Measurements from ENCODE around the gene ROS1. TPM values are rescaled to one million over a fixed set of nuclear protein-coding genes. Genes with fewer than 3 reads are reported as not detected.

ROS1 gene
- total RNA-seq, 1 experiment from 2014 or later, result not detected

- Histone ChIP-seq H3K79me2 (ENCODE audit: insufficient read depth, low read length) (no peaks in the 10 kb centered on the region), H3K4me2 (ENCODE audit: insufficient read depth, insufficient read length, low read length) (no peak overlapping the region), H2AK5ac (ENCODE audit: insufficient read length, low read length) (no peak overlapping the region), H2BK120ac (ENCODE audit: low read depth, low read length, poor library complexity, severe bottlenecking) (no peak overlapping the region), H3K18ac (ENCODE audit: insufficient read length, low read depth, low read length) (no peak overlapping the region), H2BK5ac (ENCODE audit: insufficient read length, low read length) (no peak overlapping the region), H2BK12ac (ENCODE audit: insufficient read length, low read depth, low read length) (no peak overlapping the region), H3K56ac (ENCODE audit: insufficient read length, low read depth, low read length) (no peak overlapping the region), H2BK20ac (ENCODE audit: low read depth, low read length, poor library complexity, severe bottlenecking) (no peak overlapping the region), H3K79me1 (ENCODE audit: insufficient read depth, low read depth, low read length, poor library complexity, severe bottlenecking) (no peaks in the 10 kb centered on the region), H3K9ac (ENCODE audit: extremely low read depth, insufficient read length, low read length) (no peak overlapping the region), H2AFZ (ENCODE audit: low read length) (no peak overlapping the region), H4K91ac (ENCODE audit: insufficient read length, low read depth, low read length) (no peak overlapping the region), H2BK15ac (ENCODE audit: low read depth, low read length) (no peak overlapping the region), H3K27me3 (ENCODE audit: insufficient read depth, low read length) (peaks cover 75% of the 10 kb centered on the region), H4K8ac (replicated peaks; ENCODE audit: insufficient read length, low read depth, low read length) (no peak overlapping the region), H3T11ph (ENCODE audit: low read length) (no peak overlapping the region), H3K27ac (ENCODE audit: insufficient read length, low read depth, low read length) (no peak overlapping the region), H3K23ac (ENCODE audit: insufficient read length, low read depth, low read length) (no peak overlapping the region), H4K20me1 (ENCODE audit: control insufficient read depth, insufficient read depth, insufficient read length) (no peaks in the 10 kb centered on the region), H3K4ac (ENCODE audit: low read depth, low read length) (no peak overlapping the region), H3K14ac (ENCODE audit: insufficient read depth, low read length) (no peak overlapping the region), H3K9me3 (ENCODE audit: control insufficient read depth, low read depth, low read length) (no peaks in the 10 kb centered on the region), H3K4me1 (ENCODE audit: insufficient read depth, low read length) (no peaks in the 10 kb centered on the region), H4K5ac (ENCODE audit: insufficient read length, low read depth, low read length) (no peak overlapping the region), H3K23me2 (ENCODE audit: insufficient read length, low read depth, low read length, poor library complexity, severe bottlenecking) (peaks cover 16% of the 10 kb centered on the region)
- whole genome bisulfite sequencing (ENCODE audit: extremely low coverage, insufficient read length, low lambda C conversion rate), result no CpG with 5 or more reads among the region's 5 CpGs
- H3K4me3 Mint-ChIP-seq, result peak overlapping the region in 1 of 2 experiments; percentile 31; a peak in 2 of 5 replicates
- H3K9me3 Mint-ChIP-seq, result no peaks in the 10 kb centered on the region; a peak in 1 of 5 replicates
- H3K27me3 Mint-ChIP-seq (ENCODE audit: low read depth), result peaks cover 98% of the 10 kb centered on the region
- TF ChIP-seq, protein P1, sequence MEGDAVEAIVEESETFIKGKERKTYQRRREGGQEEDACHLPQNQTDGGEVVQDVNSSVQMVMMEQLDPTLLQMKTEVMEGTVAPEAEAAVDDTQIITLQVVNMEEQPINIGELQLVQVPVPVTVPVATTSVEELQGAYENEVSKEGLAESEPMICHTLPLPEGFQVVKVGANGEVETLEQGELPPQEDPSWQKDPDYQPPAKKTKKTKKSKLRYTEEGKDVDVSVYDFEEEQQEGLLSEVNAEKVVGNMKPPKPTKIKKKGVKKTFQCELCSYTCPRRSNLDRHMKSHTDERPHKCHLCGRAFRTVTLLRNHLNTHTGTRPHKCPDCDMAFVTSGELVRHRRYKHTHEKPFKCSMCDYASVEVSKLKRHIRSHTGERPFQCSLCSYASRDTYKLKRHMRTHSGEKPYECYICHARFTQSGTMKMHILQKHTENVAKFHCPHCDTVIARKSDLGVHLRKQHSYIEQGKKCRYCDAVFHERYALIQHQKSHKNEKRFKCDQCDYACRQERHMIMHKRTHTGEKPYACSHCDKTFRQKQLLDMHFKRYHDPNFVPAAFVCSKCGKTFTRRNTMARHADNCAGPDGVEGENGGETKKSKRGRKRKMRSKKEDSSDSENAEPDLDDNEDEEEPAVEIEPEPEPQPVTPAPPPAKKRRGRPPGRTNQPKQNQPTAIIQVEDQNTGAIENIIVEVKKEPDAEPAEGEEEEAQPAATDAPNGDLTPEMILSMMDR (conservative IDR thresholded peaks at IDR 0.05), result no peak
- DNase-seq, result no peak
- H3K36me3 Mint-ChIP-seq (ENCODE audit: insufficient read depth in 1 of 3, low read depth in 3 of 3), result no peaks in the 10 kb centered on the region; a peak in 1 of 7 replicates
- peaks cover 19 to 46% of the 10 kb centered on the region in 2 experiments for H3K4me1 Mint-ChIP-seq
- no peak overlapping the region for H3K27ac Mint-ChIP-seq
Measured at GRCh38 chr6:117267054-117267347, 158.7 kb downstream of the ROS1 start.
